ENCODE measurements around the gene EPHA6. TPM values are rescaled to one million over a fixed set of nuclear protein-coding genes. Genes with fewer than 3 reads are reported as not detected.

Gene EPHA6
- total and polyA plus RNA-seq, 2 experiments from 2014 or later = not detected

DNA sequence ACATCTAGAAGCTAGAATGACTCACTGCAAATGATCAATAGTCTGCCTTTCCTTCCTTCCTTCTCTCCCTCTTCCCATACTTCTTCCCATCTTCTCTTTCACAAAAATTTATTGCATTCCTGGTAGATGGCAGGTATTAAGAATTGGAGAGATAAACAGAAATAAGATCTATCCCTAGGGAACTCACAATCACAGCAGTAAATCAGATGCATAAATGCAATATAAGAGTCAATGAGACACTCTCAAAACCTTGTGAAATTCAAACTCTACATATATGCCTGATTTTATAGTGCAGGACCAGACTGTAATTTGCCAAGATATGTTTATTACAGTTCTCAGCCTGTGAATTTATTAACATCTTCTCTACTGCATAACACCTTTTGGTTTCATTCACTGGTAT lies 871.9 kb downstream of the EPHA6 start:
- no peak for TF ChIP-seq EZH2 (IDR thresholded peaks at IDR 0.05; ENCODE audit: insufficient read depth, poor library complexity, severe bottlenecking)
- TF ChIP-seq EZH2phosphoT487 (IDR thresholded peaks at IDR 0.05; ENCODE audit: insufficient read depth, low read depth) = no peak
- no peak for DNase-seq
- Histone ChIP-seq H3K79me2 (ENCODE audit: insufficient read depth) (no peaks in the 10 kb centered on the region), H3K4me1 (ENCODE audit: insufficient read depth) (no peaks in the 10 kb centered on the region), H3K36me3 (ENCODE audit: low read depth) (no peaks in the 10 kb centered on the region), H3K27me3 (replicated peaks; ENCODE audit: insufficient read depth) (no peaks in the 10 kb centered on the region), H3K27ac (no peak overlapping the region), H3K4me3 (no peak overlapping the region), H3K4me2 (ENCODE audit: unreplicated experiment) (no peak overlapping the region), H3K9me2 (ENCODE audit: insufficient read depth) (0 out of 2 replicates have a peak, but pooled peaks cover 2% of the 10 kb centered on the region), H3K9ac (no peak overlapping the region), H3K9me3 (ENCODE audit: low read depth) (no peaks in the 10 kb centered on the region), H4K20me1 (ENCODE audit: insufficient read depth) (no peaks in the 10 kb centered on the region), H2AFZ (no peak overlapping the region), H3F3A (ENCODE audit: insufficient read depth) (no peaks in the 10 kb centered on the region)
- in situ Hi-C loops (cut with MboI) = no loop called here

DNA sequence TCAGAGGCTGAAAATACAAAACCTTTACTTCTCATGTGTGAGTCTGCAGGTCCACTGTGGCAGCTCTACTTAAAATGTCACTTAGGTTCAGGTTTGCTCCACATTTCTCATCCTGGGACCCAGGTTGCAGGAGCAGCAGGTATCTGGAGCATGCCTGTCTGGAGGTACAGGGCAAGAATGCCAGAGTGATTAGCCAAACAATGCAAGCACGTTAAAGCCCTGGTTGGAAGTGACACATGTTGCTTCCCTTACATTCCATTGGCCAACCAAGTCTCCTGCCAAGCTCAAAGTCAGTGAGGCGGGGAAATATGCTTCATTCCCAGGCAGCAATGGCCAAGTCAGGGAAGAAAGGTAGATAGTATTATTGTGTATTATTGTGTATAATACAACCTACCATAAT lies 873.3 kb downstream of the EPHA6 start:
- H3K27me3 ChIP-seq (replicated peaks; ENCODE audit: insufficient read depth) = no peaks in the 10 kb centered on the region
- in situ Hi-C loops (cut with MboI) = no loop called here
- TF ChIP-seq EZH2 (IDR thresholded peaks at IDR 0.05; ENCODE audit: insufficient read depth, poor library complexity, severe bottlenecking) (no peak), EZH2phosphoT487 (IDR thresholded peaks at IDR 0.05; ENCODE audit: insufficient read depth, low read depth) (no peak)
- H3K4me1 ChIP-seq (ENCODE audit: insufficient read depth) = no peaks in the 10 kb centered on the region
- H3K9me2 ChIP-seq (ENCODE audit: insufficient read depth) = 0 out of 2 replicates have a peak, but pooled peaks cover 5% of the 10 kb centered on the region
- H3F3A ChIP-seq (ENCODE audit: insufficient read depth) = no peaks in the 10 kb centered on the region
- H3K4me3 ChIP-seq = no peak overlapping the region
- WGBS, 2 experiments (ENCODE audit: low coverage in 1 of 2, low lambda C conversion rate in 2 of 2, missing lambda C conversion rate in 2 of 2) = 4 to 6% methylated on average over 2 of the region's 2 CpGs
- H3K9ac ChIP-seq = no peak overlapping the region
- no peak for DNase-seq
- no peaks in the 10 kb centered on the region for H3K36me3 ChIP-seq (ENCODE audit: low read depth)
- H2AFZ ChIP-seq = no peak overlapping the region
- no peaks in the 10 kb centered on the region for H3K9me3 ChIP-seq (ENCODE audit: low read depth)
- no peaks in the 10 kb centered on the region for H4K20me1 ChIP-seq (ENCODE audit: insufficient read depth)
- H3K4me2 ChIP-seq (ENCODE audit: unreplicated experiment) = no peak overlapping the region
- no peak overlapping the region for H3K27ac ChIP-seq
- no peaks in the 10 kb centered on the region for H3K79me2 ChIP-seq (ENCODE audit: insufficient read depth)

DNA sequence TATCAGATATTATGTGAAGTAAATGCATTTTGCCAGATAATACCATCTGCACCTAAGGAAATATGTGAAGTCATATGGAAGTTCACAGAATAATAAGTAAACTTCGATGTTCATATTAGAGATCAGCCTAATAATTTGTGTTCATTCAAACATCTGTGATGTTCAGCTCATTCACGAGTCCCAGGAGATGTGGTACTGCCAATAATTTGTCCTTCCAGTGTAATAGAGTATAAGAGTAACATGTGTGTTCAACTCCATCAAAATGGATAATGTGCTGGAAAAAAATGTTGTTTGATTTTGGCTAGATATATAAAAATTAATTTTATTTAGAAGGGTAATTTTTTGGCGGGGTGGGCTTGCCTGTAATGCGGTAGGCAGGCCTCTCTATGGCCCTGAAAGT lies 874.7 kb downstream of the EPHA6 start:
- Histone ChIP-seq H2AFZ (no peak overlapping the region), H3K4me3 (no peak overlapping the region), H4K20me1 (ENCODE audit: insufficient read depth) (no peaks in the 10 kb centered on the region), H3K9me2 (ENCODE audit: insufficient read depth) (0 out of 2 replicates have a peak, but pooled peaks cover 5% of the 10 kb centered on the region), H3F3A (ENCODE audit: insufficient read depth) (no peaks in the 10 kb centered on the region), H3K4me2 (ENCODE audit: unreplicated experiment) (no peak overlapping the region), H3K9ac (no peak overlapping the region), H3K36me3 (ENCODE audit: low read depth) (no peaks in the 10 kb centered on the region), H3K79me2 (ENCODE audit: insufficient read depth) (no peaks in the 10 kb centered on the region), H3K27me3 (replicated peaks; ENCODE audit: insufficient read depth) (no peaks in the 10 kb centered on the region), H3K27ac (no peak overlapping the region), H3K9me3 (ENCODE audit: low read depth) (no peaks in the 10 kb centered on the region), H3K4me1 (ENCODE audit: insufficient read depth) (no peaks in the 10 kb centered on the region)
- no peak for TF ChIP-seq EZH2phosphoT487 (IDR thresholded peaks at IDR 0.05; ENCODE audit: insufficient read depth, low read depth)
- no peak for TF ChIP-seq EZH2 (IDR thresholded peaks at IDR 0.05; ENCODE audit: insufficient read depth, poor library complexity, severe bottlenecking)
- in situ Hi-C loops (cut with MboI) = no loop called here
- DNase-seq = no peak
- 11% methylated on average over 4 of the region's 4 CpGs for WGBS, 2 experiments (ENCODE audit: low coverage in 1 of 2, low lambda C conversion rate in 2 of 2, missing lambda C conversion rate in 2 of 2)

DNA sequence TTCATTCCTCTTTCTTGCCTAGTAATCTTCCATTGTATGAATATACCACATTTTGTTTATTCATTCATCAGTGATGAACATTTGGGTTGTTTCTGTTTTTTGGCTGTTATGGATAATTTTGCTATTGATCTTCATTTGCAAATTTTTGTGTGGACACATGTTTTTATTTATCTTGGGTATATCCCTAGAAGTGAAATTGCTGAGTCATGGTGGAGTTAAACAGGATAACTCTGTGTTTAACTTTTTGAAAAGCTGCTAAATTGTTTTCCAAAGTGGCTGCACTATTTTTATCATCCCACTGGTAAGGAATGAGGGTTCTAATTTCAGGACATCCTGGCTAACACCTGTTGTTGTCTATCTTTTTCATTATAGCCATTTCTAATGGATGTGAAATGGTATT lies 875.6 kb downstream of the EPHA6 start:
- Histone ChIP-seq H3K9ac (no peak overlapping the region), H3K27ac (no peak overlapping the region), H3K9me3 (ENCODE audit: low read depth) (no peaks in the 10 kb centered on the region), H3K36me3 (ENCODE audit: low read depth) (no peaks in the 10 kb centered on the region), H3K79me2 (ENCODE audit: insufficient read depth) (no peaks in the 10 kb centered on the region), H3K9me2 (ENCODE audit: insufficient read depth) (0 out of 2 replicates have a peak, but pooled peaks cover 5% of the 10 kb centered on the region), H3K27me3 (replicated peaks; ENCODE audit: insufficient read depth) (no peaks in the 10 kb centered on the region), H4K20me1 (ENCODE audit: insufficient read depth) (no peaks in the 10 kb centered on the region), H3F3A (ENCODE audit: insufficient read depth) (no peaks in the 10 kb centered on the region), H2AFZ (no peak overlapping the region), H3K4me1 (ENCODE audit: insufficient read depth) (no peaks in the 10 kb centered on the region), H3K4me3 (no peak overlapping the region), H3K4me2 (ENCODE audit: unreplicated experiment) (no peak overlapping the region)
- DNase-seq = no peak
- in situ Hi-C loops (cut with MboI) = no loop called here
- no peak for TF ChIP-seq EZH2phosphoT487 (IDR thresholded peaks at IDR 0.05; ENCODE audit: insufficient read depth, low read depth)
- no peak for TF ChIP-seq EZH2 (IDR thresholded peaks at IDR 0.05; ENCODE audit: insufficient read depth, poor library complexity, severe bottlenecking)

DNA sequence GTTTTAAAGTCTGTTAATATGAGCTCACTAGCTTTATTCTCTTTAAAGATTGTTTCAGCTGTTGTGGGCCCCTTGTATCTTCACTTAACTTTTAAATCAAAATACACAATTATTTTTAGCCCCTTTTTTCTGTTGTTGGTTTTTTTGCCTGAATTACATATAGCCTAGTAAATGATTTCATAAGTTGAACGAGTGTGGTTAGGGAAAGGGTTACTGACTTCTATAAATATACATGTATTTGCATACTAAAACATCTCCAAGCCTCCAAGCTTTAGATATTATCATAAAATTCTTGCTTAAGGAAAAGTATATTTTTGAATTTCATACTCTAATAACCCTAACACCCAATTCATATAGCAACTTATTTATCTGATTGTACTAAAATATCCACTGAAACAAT lies 877.0 kb downstream of the EPHA6 start:
- Histone ChIP-seq H4K20me1 (ENCODE audit: insufficient read depth) (no peaks in the 10 kb centered on the region), H3K27me3 (replicated peaks; ENCODE audit: insufficient read depth) (no peaks in the 10 kb centered on the region), H3K79me2 (ENCODE audit: insufficient read depth) (no peaks in the 10 kb centered on the region), H3K9me2 (ENCODE audit: insufficient read depth) (0 out of 2 replicates have a peak, but pooled peaks cover 5% of the 10 kb centered on the region), H3K4me2 (ENCODE audit: unreplicated experiment) (no peak overlapping the region), H3K9me3 (ENCODE audit: low read depth) (no peaks in the 10 kb centered on the region), H3K4me1 (ENCODE audit: insufficient read depth) (no peaks in the 10 kb centered on the region), H2AFZ (no peak overlapping the region), H3K27ac (no peak overlapping the region), H3K36me3 (ENCODE audit: low read depth) (no peaks in the 10 kb centered on the region), H3K4me3 (no peak overlapping the region), H3F3A (ENCODE audit: insufficient read depth) (no peaks in the 10 kb centered on the region), H3K9ac (no peak overlapping the region)
- 10 to 15% methylated on average over 1 of the region's 1 CpG for WGBS, 2 experiments (ENCODE audit: low coverage in 1 of 2, low lambda C conversion rate in 2 of 2, missing lambda C conversion rate in 2 of 2)
- no peak for TF ChIP-seq EZH2phosphoT487 (IDR thresholded peaks at IDR 0.05; ENCODE audit: insufficient read depth, low read depth)
- TF ChIP-seq EZH2 (IDR thresholded peaks at IDR 0.05; ENCODE audit: insufficient read depth, poor library complexity, severe bottlenecking) = no peak
- in situ Hi-C loops (cut with MboI) = no loop called here
- no peak for DNase-seq

Measured in GM23248 (cell line).